Measurements from ENCODE around the gene AFDN.

Gene AFDN

DNA sequence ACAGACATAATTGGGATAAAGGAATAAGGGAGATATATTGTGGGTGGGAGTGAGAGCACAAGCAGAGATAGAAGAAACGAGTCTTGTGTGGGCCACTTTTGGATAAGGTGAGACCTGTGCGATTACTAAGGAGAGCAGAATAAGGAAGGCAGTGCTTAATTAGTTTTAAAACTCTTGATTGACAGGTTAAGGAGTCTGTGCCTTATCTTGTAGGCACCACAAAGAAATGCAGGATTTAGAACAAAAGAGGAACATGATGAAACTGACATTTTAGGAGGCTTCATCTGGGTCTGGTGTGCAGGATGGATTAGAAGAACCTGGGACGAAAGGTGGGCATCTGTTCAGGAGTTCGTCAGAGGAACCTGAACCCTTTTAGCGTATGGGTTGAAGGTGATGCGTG, 100.5 kb downstream of the AFDN start:
- TF ChIP-seq, protein P1, sequence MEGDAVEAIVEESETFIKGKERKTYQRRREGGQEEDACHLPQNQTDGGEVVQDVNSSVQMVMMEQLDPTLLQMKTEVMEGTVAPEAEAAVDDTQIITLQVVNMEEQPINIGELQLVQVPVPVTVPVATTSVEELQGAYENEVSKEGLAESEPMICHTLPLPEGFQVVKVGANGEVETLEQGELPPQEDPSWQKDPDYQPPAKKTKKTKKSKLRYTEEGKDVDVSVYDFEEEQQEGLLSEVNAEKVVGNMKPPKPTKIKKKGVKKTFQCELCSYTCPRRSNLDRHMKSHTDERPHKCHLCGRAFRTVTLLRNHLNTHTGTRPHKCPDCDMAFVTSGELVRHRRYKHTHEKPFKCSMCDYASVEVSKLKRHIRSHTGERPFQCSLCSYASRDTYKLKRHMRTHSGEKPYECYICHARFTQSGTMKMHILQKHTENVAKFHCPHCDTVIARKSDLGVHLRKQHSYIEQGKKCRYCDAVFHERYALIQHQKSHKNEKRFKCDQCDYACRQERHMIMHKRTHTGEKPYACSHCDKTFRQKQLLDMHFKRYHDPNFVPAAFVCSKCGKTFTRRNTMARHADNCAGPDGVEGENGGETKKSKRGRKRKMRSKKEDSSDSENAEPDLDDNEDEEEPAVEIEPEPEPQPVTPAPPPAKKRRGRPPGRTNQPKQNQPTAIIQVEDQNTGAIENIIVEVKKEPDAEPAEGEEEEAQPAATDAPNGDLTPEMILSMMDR (IDR thresholded peaks at IDR 0.05; ENCODE audit: low read length) = no peak
- TF ChIP-seq EZH2 (optimal IDR thresholded peaks at IDR 0.05; ENCODE audit: low read depth, low read length) (no peak), EZH2phosphoT487 (IDR thresholded peaks at IDR 0.05; ENCODE audit: low read length) (no peak)
- Histone ChIP-seq H4K20me1 (ENCODE audit: insufficient read depth, low read length) (no peaks in the 10 kb centered on the region), H2AFZ (ENCODE audit: low read length) (no peak overlapping the region), H3K4me2 (ENCODE audit: low read depth, low read length) (no peak overlapping the region), H3K4me3 (ENCODE audit: low read length) (no peak overlapping the region), H3F3A (ENCODE audit: insufficient read depth, low read length) (no peaks in the 10 kb centered on the region), H3K9me3 (replicated peaks; ENCODE audit: insufficient read depth, low read length) (no peaks in the 10 kb centered on the region), H3K27me3 (replicated peaks; ENCODE audit: insufficient read depth, low read length) (no peaks in the 10 kb centered on the region), H3K27ac (ENCODE audit: low read length) (no peak overlapping the region), H3K79me2 (ENCODE audit: low read length) (no peaks in the 10 kb centered on the region), H3K9me2 (replicated peaks; ENCODE audit: insufficient read depth, low read length) (no peaks in the 10 kb centered on the region), H3K4me1 (ENCODE audit: low read length) (no peaks in the 10 kb centered on the region), H3K36me3 (replicated peaks; ENCODE audit: insufficient read depth, low read length) (no peaks in the 10 kb centered on the region), H3K9ac (ENCODE audit: low read length) (no peak overlapping the region)
- no peak for DNase-seq

DNA sequence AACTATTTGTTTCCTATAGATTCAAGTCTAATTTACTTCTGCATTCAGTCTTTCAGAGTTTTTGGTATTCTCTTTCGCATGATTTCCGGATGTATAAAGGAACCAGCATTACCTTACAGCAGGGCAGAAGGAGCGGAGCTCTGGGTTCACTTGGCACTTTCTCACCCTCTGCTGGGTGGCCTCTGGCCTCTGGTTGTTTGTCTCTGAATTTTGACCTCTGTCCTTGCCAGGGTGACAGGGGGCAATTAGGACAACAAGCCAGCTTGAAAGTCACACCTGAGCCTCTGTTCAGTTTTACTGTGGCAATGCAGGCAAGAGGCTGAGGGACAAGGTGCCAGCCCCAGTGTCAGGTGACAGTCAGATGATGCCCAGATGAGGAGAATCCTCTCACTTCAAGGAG, 101.4 kb downstream of the AFDN start:
- H3F3A ChIP-seq (ENCODE audit: insufficient read depth, low read length) = no peaks in the 10 kb centered on the region
- no peak overlapping the region for H3K4me2 ChIP-seq (ENCODE audit: low read depth, low read length)
- no peak overlapping the region for H3K27ac ChIP-seq (ENCODE audit: low read length)
- no peaks in the 10 kb centered on the region for H4K20me1 ChIP-seq (ENCODE audit: insufficient read depth, low read length)
- H3K79me2 ChIP-seq (ENCODE audit: low read length) = no peaks in the 10 kb centered on the region
- H3K4me3 ChIP-seq (ENCODE audit: low read length) = no peak overlapping the region
- no peaks in the 10 kb centered on the region for H3K9me3 ChIP-seq (replicated peaks; ENCODE audit: insufficient read depth, low read length)
- TF ChIP-seq EZH2phosphoT487 (IDR thresholded peaks at IDR 0.05; ENCODE audit: low read length) (no peak), EZH2 (optimal IDR thresholded peaks at IDR 0.05; ENCODE audit: low read depth, low read length) (no peak)
- TF ChIP-seq, protein P1 (IDR thresholded peaks at IDR 0.05; ENCODE audit: low read length) = no peak
- no peaks in the 10 kb centered on the region for H3K9me2 ChIP-seq (replicated peaks; ENCODE audit: insufficient read depth, low read length)
- no peaks in the 10 kb centered on the region for H3K4me1 ChIP-seq (ENCODE audit: low read length)
- H3K9ac ChIP-seq (ENCODE audit: low read length) = no peak overlapping the region
- no peaks in the 10 kb centered on the region for H3K27me3 ChIP-seq (replicated peaks; ENCODE audit: insufficient read depth, low read length)
- no peak for DNase-seq
- H3K36me3 ChIP-seq (replicated peaks; ENCODE audit: insufficient read depth, low read length) = no peaks in the 10 kb centered on the region
- no peak overlapping the region for H2AFZ ChIP-seq (ENCODE audit: low read length)

DNA sequence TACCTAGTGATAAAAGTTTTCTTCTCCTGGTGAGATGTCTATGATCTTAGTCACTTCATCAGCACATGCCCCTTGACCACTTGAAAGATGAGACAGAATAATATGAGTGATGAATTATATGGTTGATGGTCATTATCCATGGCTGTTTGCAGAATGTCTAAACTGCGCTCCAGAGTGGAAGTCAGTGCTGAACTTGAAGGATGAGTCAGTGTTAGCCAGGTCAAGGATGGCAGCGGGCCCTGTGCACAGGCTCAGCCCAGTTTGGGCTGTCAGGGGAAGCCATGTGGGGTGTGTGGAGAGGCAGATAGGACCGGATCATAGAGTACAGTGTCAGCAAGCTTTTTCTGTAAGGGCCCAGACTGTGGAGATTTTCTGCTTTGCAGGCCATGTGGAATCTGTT, 103.6 kb downstream of the AFDN start:
- H3K9me2 ChIP-seq (replicated peaks; ENCODE audit: insufficient read depth, low read length) = no peaks in the 10 kb centered on the region
- no peak overlapping the region for H2AFZ ChIP-seq (ENCODE audit: low read length)
- no peaks in the 10 kb centered on the region for H3F3A ChIP-seq (ENCODE audit: insufficient read depth, low read length)
- no peaks in the 10 kb centered on the region for H4K20me1 ChIP-seq (ENCODE audit: insufficient read depth, low read length)
- no peak overlapping the region for H3K4me3 ChIP-seq (ENCODE audit: low read length)
- H3K27ac ChIP-seq (ENCODE audit: low read length) = no peak overlapping the region
- H3K36me3 ChIP-seq (replicated peaks; ENCODE audit: insufficient read depth, low read length) = no peaks in the 10 kb centered on the region
- H3K27me3 ChIP-seq (replicated peaks; ENCODE audit: insufficient read depth, low read length) = no peaks in the 10 kb centered on the region
- no peak for DNase-seq
- no peaks in the 10 kb centered on the region for H3K9me3 ChIP-seq (replicated peaks; ENCODE audit: insufficient read depth, low read length)
- H3K79me2 ChIP-seq (ENCODE audit: low read length) = no peaks in the 10 kb centered on the region
- H3K4me2 ChIP-seq (ENCODE audit: low read depth, low read length) = no peak overlapping the region
- no peak for TF ChIP-seq EZH2phosphoT487 (IDR thresholded peaks at IDR 0.05; ENCODE audit: low read length)
- no peak for TF ChIP-seq EZH2 (optimal IDR thresholded peaks at IDR 0.05; ENCODE audit: low read depth, low read length)
- TF ChIP-seq, protein P1 (IDR thresholded peaks at IDR 0.05; ENCODE audit: low read length) = no peak
- H3K9ac ChIP-seq (ENCODE audit: low read length) = no peak overlapping the region
- H3K4me1 ChIP-seq (ENCODE audit: low read length) = no peaks in the 10 kb centered on the region

Data from MM.1S (cell line).